GM23338 (cell line): ENCODE data around the gene PNPT1. TPM values are rescaled to one million over a fixed set of nuclear protein-coding genes. Genes with fewer than 3 reads are reported as not detected.

Source experiments
- ATAC-seq: fragments of 200-7000 bp; cut with Tn5 transposase; 3 replicates; pipeline ENCODE4 v1.9.1; 2020
- DNase-seq: peaks from one replicate; pipeline ENCODE4 v3.0.0-alpha.2; 2015; ENCODE audit warnings: low spot score
- H2AFZ ChIP-seq: fragments of 200-600 bp; sonication (generic); 2 replicates; pipeline ENCODE4 v1.8.0; 2016; ENCODE audit warnings: antibody characterized with exemption, mild to moderate bottlenecking, moderate library complexity
- H3F3A ChIP-seq: fragments of 200-600 bp; sonication (generic); replicated peaks from 2 replicates; pipeline ENCODE4 v1.8.0; 2017; ENCODE audit warnings: antibody characterized with exemption, mixed run types, low read depth
- H3K27ac ChIP-seq: fragments of 200-600 bp; sonication (generic); 2 replicates; pipeline ENCODE4 v1.6.1; 2016; ENCODE audit warnings: low read depth
- H3K27me3 ChIP-seq: fragments of 200-600 bp; sonication (generic); 2 replicates; pipeline ENCODE4 v1.8.0; 2016; ENCODE audit warnings: mild to moderate bottlenecking, mixed run types, moderate library complexity; ENCODE audit not compliant: insufficient read depth
- H3K36me3 ChIP-seq: fragments of 200-600 bp; sonication (generic); 2 replicates; pipeline ENCODE4 v1.8.0; 2016; ENCODE audit warnings: mild to moderate bottlenecking; ENCODE audit not compliant: insufficient read depth
- H3K4me1 ChIP-seq: fragments of 200-600 bp; sonication (generic); 2 replicates; pipeline ENCODE4 v1.8.0; 2016; ENCODE audit warnings: mild to moderate bottlenecking, moderate library complexity; ENCODE audit not compliant: insufficient read depth
- H3K4me2 ChIP-seq: fragments of 200-600 bp; sonication (generic); 2 replicates; pipeline ENCODE4 v1.7.1; 2017; ENCODE audit warnings: mixed run types
- H3K4me3 ChIP-seq: fragments of 200-600 bp; sonication (generic); 2 replicates; pipeline ENCODE4 v1.6.1; 2016; ENCODE audit warnings: mixed run types
- H3K79me2 ChIP-seq: fragments of 200-600 bp; sonication (generic); replicated peaks from 2 replicates; pipeline ENCODE4 v1.8.0; 2017; ENCODE audit warnings: mild to moderate bottlenecking; ENCODE audit not compliant: insufficient read depth
- H3K9me2 ChIP-seq: fragments of 200-600 bp; sonication (generic); 2 replicates; pipeline ENCODE4 v1.8.0; 2017; ENCODE audit not compliant: insufficient read depth
- H4K20me1 ChIP-seq: fragments of 200-600 bp; sonication (generic); replicated peaks from 2 replicates; pipeline ENCODE4 v1.8.0; 2017; ENCODE audit warnings: mild to moderate bottlenecking; ENCODE audit not compliant: insufficient read depth
- H3K27ac Mint-ChIP-seq: 2 replicates; pipeline ENCODE4 v1.8.0; 2020; ENCODE audit warnings: inconsistent platforms, mild to moderate bottlenecking, moderate library complexity, mixed read lengths
- H3K27me3 Mint-ChIP-seq: 3 replicates; pipeline ENCODE4 v1.8.0; 2022; ENCODE audit warnings: low read depth, mild to moderate bottlenecking, moderate library complexity, mixed read lengths, inconsistent platforms; ENCODE audit not compliant: insufficient read depth, poor library complexity
- H3K36me3 Mint-ChIP-seq: 3 replicates; pipeline ENCODE4 v1.8.0; 2021; ENCODE audit warnings: low read depth, mild to moderate bottlenecking, inconsistent platforms, moderate library complexity, mixed read lengths
- H3K4me1 Mint-ChIP-seq: 3 replicates; pipeline ENCODE4 v1.8.0; 2020; ENCODE audit warnings: mild to moderate bottlenecking, inconsistent platforms, mixed read lengths
- H3K4me3 Mint-ChIP-seq: 3 replicates; pipeline ENCODE4 v1.8.0; 2021; ENCODE audit warnings: moderate library complexity, mild to moderate bottlenecking, inconsistent platforms, mixed read lengths
- H3K9me3 Mint-ChIP-seq: 3 replicates; pipeline ENCODE4 v1.8.0; 2020; ENCODE audit warnings: moderate library complexity, mild to moderate bottlenecking, inconsistent platforms, mixed read lengths
- CREB1 ChIP-seq: fragments of 250-450 bp; sonication (Bioruptor Pico); IDR thresholded peaks from 2 replicates; pipeline ENCODE4 v1.5.0; 2020; ENCODE audit warnings: low read depth, mild to moderate bottlenecking, moderate library complexity
- EZH2 ChIP-seq: fragments of 200-600 bp; sonication (generic); IDR thresholded peaks from one replicate; pipeline ENCODE4 v1.8.0; 2017; ENCODE audit warnings: antibody characterized with exemption, mild to moderate bottlenecking, low read depth; ENCODE audit not compliant: unreplicated experiment
- EZH2phosphoT487 ChIP-seq: fragments of 200-600 bp; sonication (generic); IDR thresholded peaks from one replicate; pipeline ENCODE4 v1.8.1; 2018; ENCODE audit warnings: antibody characterized with exemption; ENCODE audit not compliant: unreplicated experiment
- JUNB ChIP-seq: IDR thresholded peaks from one replicate; pipeline ENCODE4 v1.6.1; 2016; ENCODE audit warnings: antibody characterized with exemption; ENCODE audit not compliant: unreplicated experiment
- POLR2AphosphoS5 ChIP-seq: IDR thresholded peaks from 2 replicates; pipeline ENCODE4 v1.6.1; 2016; ENCODE audit warnings: antibody characterized with exemption, low read depth
- STAT1 ChIP-seq: IDR thresholded peaks from one replicate; pipeline ENCODE4 v1.6.1; 2016; ENCODE audit warnings: antibody characterized with exemption; ENCODE audit not compliant: unreplicated experiment
- ZNF114 ChIP-seq: fragments of 250-450 bp; sonication (Bioruptor Pico); IDR thresholded peaks from 2 replicates; pipeline ENCODE4 v1.5.0; 2020; ENCODE audit warnings: mild to moderate bottlenecking, moderate library complexity
- ZNF331 ChIP-seq: fragments of 250-450 bp; sonication (Bioruptor Pico); IDR thresholded peaks from 2 replicates; pipeline ENCODE4 v1.5.0; 2020; ENCODE audit warnings: low read depth, mild to moderate bottlenecking, moderate library complexity
- ZNF462 ChIP-seq: fragments of 250-450 bp; sonication (Bioruptor Pico); IDR thresholded peaks from 2 replicates; pipeline ENCODE4 v1.5.0; 2020; ENCODE audit warnings: mild to moderate bottlenecking, moderate library complexity
- polyA plus RNA-seq: library from polyadenylated mRNA; unstranded; fragments of >200 nt; fragmentation: Nextera tagmentation; extraction: Ambion mirVana; gene quantifications from 2 replicates; pipeline ENCODE4 v1.2.1, GENCODE V29; 2016
- total RNA-seq: library from RNA; depleted of rRNA; stranded (reverse); fragments of >200 nt; shearing (Covaris generic); gene quantifications from 2 replicates; pipeline ENCODE4 v1.2.3, GENCODE V29; 2014
- TF ChIP-seq, protein P1 (sequence below): IDR thresholded peaks from 2 replicates; pipeline ENCODE4 v1.6.1; 2016; ENCODE audit warnings: antibody characterized with exemption
- TF ChIP-seq, protein P2 (sequence below), 2 experiments: fragments of 200-600 bp in 1 of 2; sonication (generic) in 1 of 2; conservative IDR thresholded peaks; 2 replicates each; pipeline versions ENCODE4 v1.5.1 to v1.6.1; 2016 to 2017; ENCODE audit warnings: antibody characterized with exemption in 2 of 2, low read depth in 2 of 2, mild to moderate bottlenecking in 2 of 2, moderate library complexity in 1 of 2

Gene PNPT1
- total and polyA plus RNA-seq, 2 experiments from 2014 or later: 31.1 to 34.6 TPM

- TF ChIP-seq JUNB: no peak
- TF ChIP-seq EZH2: no peak
- TF ChIP-seq ZNF331 (CRISPR knock-in tag): no peak
- TF ChIP-seq ZNF114: no peak
- TF ChIP-seq CREB1 (CRISPR knock-in tag): no peak
- TF ChIP-seq, protein P1, sequence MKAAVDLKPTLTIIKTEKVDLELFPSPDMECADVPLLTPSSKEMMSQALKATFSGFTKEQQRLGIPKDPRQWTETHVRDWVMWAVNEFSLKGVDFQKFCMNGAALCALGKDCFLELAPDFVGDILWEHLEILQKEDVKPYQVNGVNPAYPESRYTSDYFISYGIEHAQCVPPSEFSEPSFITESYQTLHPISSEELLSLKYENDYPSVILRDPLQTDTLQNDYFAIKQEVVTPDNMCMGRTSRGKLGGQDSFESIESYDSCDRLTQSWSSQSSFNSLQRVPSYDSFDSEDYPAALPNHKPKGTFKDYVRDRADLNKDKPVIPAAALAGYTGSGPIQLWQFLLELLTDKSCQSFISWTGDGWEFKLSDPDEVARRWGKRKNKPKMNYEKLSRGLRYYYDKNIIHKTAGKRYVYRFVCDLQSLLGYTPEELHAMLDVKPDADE: no peak
- TF ChIP-seq EZH2phosphoT487: no peak
- TF ChIP-seq STAT1: no peak
- TF ChIP-seq, protein P2, sequence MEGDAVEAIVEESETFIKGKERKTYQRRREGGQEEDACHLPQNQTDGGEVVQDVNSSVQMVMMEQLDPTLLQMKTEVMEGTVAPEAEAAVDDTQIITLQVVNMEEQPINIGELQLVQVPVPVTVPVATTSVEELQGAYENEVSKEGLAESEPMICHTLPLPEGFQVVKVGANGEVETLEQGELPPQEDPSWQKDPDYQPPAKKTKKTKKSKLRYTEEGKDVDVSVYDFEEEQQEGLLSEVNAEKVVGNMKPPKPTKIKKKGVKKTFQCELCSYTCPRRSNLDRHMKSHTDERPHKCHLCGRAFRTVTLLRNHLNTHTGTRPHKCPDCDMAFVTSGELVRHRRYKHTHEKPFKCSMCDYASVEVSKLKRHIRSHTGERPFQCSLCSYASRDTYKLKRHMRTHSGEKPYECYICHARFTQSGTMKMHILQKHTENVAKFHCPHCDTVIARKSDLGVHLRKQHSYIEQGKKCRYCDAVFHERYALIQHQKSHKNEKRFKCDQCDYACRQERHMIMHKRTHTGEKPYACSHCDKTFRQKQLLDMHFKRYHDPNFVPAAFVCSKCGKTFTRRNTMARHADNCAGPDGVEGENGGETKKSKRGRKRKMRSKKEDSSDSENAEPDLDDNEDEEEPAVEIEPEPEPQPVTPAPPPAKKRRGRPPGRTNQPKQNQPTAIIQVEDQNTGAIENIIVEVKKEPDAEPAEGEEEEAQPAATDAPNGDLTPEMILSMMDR (conservative IDR thresholded peaks at IDR 0.05; ENCODE audit: low read depth in 2 of 2): no peak
Measured at GRCh38 chr2:55610954-55611743, 82.5 kb downstream of the PNPT1 start (continued).

DNA sequence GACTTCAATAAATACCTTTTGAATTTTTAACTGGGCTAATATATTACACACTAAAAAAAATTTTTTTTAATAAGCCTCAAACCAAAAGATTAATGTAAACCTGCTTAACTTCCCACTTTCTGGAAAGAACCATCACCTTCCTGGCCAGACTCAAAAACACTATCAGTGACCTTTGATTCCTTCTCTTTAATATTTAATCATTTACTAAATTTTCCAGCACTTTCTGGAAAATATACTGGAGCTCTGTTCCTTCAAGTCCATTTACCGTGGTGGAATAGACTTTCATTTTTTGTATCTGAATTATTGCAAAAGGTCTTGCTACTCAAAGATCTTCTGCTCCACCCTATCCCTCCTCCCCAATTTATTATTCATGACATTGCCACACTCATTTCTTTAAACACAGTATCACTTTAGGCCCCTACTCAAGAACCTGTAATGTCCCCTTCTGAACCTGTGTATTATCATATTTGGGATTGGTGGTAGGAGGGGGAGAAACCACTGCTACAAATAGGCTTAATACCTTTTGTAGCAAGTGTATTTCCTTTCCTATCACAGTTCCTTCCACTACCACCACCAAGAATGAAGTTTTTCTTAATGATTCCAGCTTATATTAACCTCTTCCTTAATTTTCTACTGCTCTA lies 83.6 kb downstream of the PNPT1 start:
- Mint-ChIP-seq H3K4me3 (no peak overlapping the region), H3K36me3 (peaks cover 31% of the 10 kb centered on the region; the same call in 2 of the 3 replicates), H3K27me3 (peaks cover 3% of the 10 kb centered on the region), H3K4me1 (no peaks in the 10 kb centered on the region; the same call in 1 of the 3 replicates), H3K27ac (no peak overlapping the region), H3K9me3 (no peaks in the 10 kb centered on the region)
- H3K4me2 ChIP-seq: no peak overlapping the region
- 0 out of 2 replicates have a peak, but pooled peaks cover 7% of the 10 kb centered on the region for H4K20me1 ChIP-seq
- no peak overlapping the region for H2AFZ ChIP-seq
- no peaks in the 10 kb centered on the region for H3K27me3 ChIP-seq
- no peak for DNase-seq
- no peak overlapping the region for H3K27ac ChIP-seq
- H3K36me3 ChIP-seq: peaks cover 16% of the 10 kb centered on the region; the same call in 1 of the 2 replicates
- no peak overlapping the region for H3K4me3 ChIP-seq
- no peak for ATAC-seq
- no peaks in the 10 kb centered on the region for H3F3A ChIP-seq
- no peaks in the 10 kb centered on the region for H3K9me2 ChIP-seq
- no peaks in the 10 kb centered on the region for H3K4me1 ChIP-seq
- peaks cover 66% of the 10 kb centered on the region for H3K79me2 ChIP-seq
- TF ChIP-seq CREB1 (CRISPR knock-in tag) (no peak), STAT1 (no peak), ZNF331 (CRISPR knock-in tag) (no peak), ZNF114 (no peak), ZNF462 (CRISPR knock-in tag) (no peak), POLR2AphosphoS5 (no peak), EZH2 (no peak)
- TF ChIP-seq, protein P2 (conservative IDR thresholded peaks at IDR 0.05; ENCODE audit: low read depth in 2 of 2): no peak
